ENCODE results near the gene ABCB9.
"Not testable (repeated sequence)": the region's sequence is repeated elsewhere in the genome, so short reads cannot be mapped to it uniquely, and the experiment has no call there.

Gene ABCB9

DNA sequence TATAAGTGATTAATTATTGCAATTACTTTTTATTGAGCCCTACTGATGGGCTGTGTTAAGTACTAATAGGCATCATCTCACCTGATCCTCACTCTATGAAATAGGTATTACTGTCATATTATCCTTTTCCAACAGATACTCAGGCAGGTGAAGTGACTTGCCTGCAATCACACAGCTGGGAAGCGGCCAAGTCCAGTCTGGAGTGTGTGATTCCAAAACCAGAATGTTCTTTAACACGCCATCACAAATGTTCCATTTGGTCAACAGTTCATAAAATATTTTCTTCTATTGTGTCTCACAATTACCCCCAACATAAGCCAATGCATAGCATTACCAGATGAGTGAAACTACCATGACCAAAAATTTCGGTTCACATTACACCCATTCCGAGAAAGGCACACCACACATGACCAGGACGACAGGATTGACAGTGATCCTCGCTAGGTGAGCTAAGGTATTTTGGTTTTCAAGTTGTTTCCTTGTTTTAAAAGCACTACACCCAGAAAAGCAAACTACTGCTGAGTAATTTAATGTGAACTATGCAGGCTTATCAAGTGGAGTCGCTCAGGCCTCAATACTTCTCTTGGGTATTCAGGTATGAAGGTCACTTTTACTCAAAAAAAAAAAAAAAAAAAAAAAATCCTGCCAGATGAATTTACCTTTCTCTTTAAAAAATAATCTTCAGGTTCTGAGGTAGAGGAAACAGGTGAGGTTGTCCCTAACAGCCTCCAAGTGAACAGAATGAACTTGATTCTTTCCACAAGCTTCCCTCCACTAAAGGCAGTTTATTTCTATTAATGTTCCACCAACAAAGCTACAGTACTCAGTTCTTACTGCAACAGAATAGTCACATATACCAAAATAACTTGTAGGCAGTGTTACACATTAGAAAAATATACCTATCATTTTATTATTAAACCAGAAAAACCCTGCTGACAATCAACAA, 72.8 kb downstream of the ABCB9 start:
- no peak for DNase-seq

DNA sequence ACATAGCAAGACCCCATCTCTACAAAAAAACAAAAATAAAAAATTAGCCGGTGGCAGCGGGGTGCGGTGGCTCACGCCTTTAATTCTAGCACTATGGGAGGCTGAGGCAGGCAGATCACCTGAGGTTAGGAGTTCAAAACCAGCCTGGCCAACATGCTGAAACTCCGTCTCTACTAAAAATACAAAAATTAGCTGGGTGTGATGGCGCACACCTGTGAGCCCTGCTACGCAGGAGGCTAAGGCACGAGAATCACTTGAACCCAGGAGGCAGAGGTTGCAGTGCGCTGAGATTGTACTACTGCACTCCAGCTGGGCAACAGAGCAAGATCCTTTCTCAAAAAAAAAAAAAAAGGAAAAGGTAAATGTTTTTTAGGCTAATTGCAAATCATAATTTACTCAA, 73.5 kb downstream of the ABCB9 start:
- not testable (repeated sequence) for DNase-seq

- no peak for DNase-seq
These were observed 74.4 kb downstream of the ABCB9 start for GRCh38 chr12:122891661-122892525.

- DNase-seq, result no peak
These were observed 76.3 kb downstream of the ABCB9 start for GRCh38 chr12:122889761-122890520.

DNA sequence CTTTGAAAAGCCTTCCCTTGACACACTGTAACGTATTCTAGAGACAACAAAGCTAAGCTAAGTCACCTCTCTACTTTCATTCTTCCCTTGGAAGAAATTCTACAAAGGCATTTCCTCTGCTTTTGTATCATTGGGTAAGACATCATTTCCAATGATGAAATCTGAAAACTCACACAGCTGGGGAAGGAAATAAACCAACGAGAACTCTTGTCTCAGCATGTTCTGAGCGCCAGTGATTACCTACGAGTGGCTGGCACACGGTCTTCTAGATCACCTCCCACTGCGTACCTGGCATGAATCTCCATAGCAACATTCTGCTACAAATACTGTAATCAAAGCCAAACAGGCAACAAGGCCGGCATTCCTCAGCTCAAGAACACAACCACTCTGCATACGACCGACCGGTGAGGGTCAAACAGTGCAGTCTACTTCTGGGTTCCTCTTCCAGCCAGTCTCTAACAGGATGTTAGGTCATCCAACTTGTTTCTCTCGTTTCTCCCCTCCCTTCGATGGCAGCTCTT, 78.0 kb downstream of the ABCB9 start:
- DNase-seq, result peak; percentile 81 to 86

- DNase-seq, result no peak
These were observed 78.4 kb downstream of the ABCB9 start for GRCh38 chr12:122887819-122888212.

- peak; percentile 41 to 51 for DNase-seq
These were observed 79.1 kb downstream of the ABCB9 start for GRCh38 chr12:122886851-122887818.

DNA sequence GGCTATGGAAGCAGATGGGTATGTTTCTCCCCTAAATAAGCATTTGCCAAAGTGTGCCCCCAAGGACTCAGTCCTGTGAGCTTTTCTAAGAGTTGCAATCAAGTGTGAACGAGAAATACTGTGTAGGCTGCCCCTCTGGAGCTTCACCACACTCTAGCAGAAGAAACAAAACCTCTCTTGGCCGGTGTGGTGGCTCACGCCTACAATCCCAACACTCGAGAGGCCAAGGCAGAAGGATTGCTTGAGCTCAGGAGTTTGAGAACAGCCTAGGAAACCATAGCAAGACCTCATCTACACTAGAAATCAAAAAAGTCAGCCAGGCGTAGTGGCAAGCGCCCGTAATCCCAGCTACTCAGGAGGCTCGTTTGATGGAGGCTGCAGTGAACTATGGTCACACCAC, 80.1 kb downstream of the ABCB9 start:
- DNase-seq, result no peak

DNA sequence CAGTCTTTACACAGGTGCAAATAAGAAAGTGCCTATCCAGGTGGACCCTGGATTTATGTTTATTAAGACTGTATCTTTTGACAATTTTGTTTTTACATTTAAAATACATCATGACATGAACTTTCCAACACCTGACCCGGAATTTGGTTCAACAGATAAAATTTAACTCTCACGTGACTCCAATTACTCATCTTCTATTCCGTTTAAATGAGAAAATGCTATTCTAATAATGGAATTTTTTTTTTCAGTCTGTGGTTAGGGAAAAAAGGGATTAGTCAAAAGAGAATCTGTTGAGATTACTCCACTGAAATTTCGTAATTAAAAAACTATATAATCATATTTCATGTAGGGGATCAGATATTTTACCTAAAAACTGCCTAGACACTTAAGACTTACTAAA, 81.4 kb downstream of the ABCB9 start:
- no peak for DNase-seq

DNA sequence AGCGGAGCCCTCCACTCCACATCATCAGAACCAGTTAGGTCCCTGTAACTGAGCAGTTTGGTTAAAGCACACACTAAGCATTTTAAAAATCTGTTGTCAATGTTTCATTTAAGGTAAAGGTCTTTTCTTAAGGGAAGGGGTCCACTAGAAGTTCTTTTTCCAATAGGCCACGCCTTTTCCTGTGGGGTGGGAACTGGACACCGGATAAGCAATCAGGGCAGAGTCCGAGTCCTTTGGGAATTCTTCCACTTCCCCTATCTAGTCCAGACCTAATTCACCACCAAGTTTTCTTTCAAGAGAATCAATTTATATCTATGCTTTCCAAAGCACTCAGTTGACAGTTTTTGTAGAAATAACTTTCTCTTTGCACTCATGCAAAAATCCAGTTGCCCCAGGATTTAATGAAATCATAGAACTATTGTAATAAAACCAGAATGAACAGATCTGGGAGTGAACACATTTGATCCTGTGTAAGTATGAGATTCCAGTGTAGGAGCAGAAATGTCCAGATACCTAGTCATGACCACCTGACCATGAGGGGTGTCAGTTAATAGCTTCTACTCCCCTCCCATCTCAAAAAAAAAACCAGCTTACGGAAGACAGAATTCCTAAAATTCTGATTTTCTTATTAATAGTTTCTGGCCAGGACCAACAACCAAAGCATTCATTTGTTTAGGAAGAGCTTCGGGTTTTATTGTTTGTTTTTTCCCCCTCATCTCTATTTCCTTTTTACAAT, 82.0 kb downstream of the ABCB9 start:
- DNase-seq, result no peak

GRCh38 chr12:122882908-122883558, 83.2 kb downstream of the ABCB9 start:
- no peak for DNase-seq

- DNase-seq, result no peak
These were observed 85.6 kb downstream of the ABCB9 start for GRCh38 chr12:122880668-122881067.

DNA sequence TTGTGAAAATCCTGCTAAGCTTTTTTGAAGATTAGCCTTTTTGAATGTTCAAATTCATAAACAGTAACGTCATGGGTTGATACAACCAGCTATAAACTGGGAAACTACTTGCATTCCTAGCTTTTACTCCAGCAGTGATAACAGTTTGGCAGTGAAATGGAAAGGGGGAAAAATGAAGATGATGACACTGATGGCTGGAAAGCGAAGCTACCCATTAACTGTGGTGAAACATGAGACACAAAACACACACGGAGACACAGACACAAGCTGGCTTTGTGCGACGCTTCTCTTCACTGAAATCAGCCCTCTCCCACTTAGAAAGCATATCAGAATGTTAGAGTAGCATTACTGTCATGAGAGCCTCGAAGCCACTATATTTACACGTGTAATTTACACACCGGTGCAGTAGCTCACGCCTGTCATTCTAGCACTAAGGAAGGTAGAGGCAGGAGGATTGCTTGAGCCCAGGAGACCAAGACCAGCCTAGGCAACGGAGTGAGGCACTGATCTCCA, 86.1 kb downstream of the ABCB9 start:
- no peak for DNase-seq
